IPS DF 6.9 (cell line): Measurements from ENCODE around the gene TMEM239.
"Not testable (repeated sequence)": the region's sequence is repeated elsewhere in the genome, so short reads cannot be mapped to it uniquely, and the experiment has no call there.

Experiments
- DNase-seq: peaks from one replicate; pipeline ENCODE4 v3.0.0-alpha.2; 2013; ENCODE audit warnings: low read depth, low spot score
- H3K27ac ChIP-seq: one replicate; pipeline ENCODE4 v1.5.1; 2013; ENCODE audit warnings: low read length, control low read depth
- H3K27me3 ChIP-seq: 2 replicates; pipeline ENCODE4 v1.6.1; 2013; ENCODE audit warnings: mild to moderate bottlenecking, low read length; ENCODE audit not compliant: control insufficient read depth, insufficient read depth
- H3K36me3 ChIP-seq: 2 replicates; pipeline ENCODE4 v1.6.1; 2013; ENCODE audit warnings: low read length; ENCODE audit not compliant: control insufficient read depth, insufficient read depth
- H3K4me1 ChIP-seq: 2 replicates; pipeline ENCODE4 v1.6.1; 2013; ENCODE audit warnings: low read length; ENCODE audit not compliant: control insufficient read depth, insufficient read depth
- H3K4me3 ChIP-seq: 2 replicates; pipeline ENCODE4 v1.5.1; 2013; ENCODE audit warnings: mild to moderate bottlenecking, low read length
- H3K9me3 ChIP-seq: 2 replicates; pipeline ENCODE4 v1.6.1; 2013; ENCODE audit warnings: low read length, inconsistent platforms; ENCODE audit not compliant: control insufficient read depth, insufficient read depth
- WGBS: extraction: QIAGEN DNeasy Blood & Tissue Kit; methylation state at CpG from one replicate; pipeline ENCODE4 v1.1.7; 2013; ENCODE audit warnings: mixed read lengths, missing lambda C conversion rate; ENCODE audit not compliant: insufficient read length, insufficient coverage; 5-methylcytosine and 5-hydroxymethylcytosine counted together

The TMEM239 gene

DNA sequence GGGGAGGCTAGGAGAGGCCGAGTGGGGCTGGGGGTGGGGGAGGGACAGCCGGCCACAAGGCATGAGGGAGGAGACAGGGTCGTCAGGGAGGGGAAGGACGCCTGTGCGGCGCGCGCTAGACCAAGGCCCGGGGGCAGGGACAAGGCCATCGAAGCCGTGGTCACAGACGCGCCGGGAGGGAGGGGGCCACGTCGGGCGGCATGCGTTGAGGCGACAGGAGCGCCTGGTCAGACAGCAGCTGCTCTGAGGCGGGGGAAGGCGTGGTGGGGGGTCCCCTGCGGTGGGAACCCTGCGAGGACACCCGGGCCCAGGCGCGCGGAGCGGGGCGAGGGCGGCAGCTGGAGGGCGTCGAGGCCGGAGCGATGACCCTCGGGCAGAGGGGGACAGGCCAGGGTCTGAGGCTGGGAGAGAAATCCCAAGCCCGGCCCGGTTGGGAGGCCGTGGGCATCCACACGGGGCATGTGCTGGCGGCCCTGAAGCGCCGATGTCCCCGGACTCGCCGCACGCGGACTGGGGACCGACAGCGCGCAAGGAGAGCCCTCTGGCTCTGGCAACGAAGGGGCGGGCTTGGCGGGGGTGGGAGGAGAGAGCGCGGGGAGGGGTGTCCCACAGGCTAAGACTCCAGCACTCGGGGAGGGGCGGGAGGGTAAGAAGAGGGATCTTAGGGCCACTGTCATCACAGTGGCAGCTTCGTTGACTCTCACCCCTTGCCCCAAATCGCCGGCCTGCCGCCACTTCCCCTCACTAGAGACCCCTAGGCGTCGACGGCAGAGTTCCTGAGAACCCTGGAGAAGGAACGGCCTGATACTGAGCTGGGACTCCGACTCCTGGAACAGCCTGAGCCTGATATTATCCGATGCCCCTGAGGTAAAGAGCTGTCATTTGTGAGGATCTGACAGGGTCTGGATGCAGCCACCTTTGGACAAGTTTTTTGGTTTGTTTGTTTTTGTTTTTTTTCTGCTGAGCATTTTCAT is 5.0 kb downstream of the TMEM239 start:
- DNase-seq, result no peak
- WGBS, result no CpG with 5 or more reads among the region's 68 CpGs
- H3K27me3 ChIP-seq, result peaks cover 3% of the 10 kb centered on the region; the same call in 1 of the 2 replicates

DNA sequence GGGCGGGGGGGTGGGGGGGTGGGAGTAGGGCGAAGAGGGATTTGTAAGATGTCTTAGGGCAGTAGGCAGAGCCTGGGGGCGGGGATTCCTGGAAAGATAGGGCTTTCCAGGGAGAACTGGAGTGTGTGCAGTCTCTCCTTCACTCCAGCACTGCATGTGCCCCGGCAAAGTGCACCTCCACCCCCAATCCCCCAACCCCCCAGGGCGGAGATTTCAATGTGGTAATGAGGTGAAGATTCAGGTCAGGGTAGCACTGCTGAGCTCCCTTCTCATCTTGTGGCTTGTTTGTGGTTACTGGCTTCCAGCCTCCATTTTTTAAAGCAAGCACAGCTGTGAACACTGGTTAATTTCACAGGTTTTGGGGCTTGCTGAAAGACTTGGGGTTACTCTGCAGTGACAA is 5.9 kb downstream of the TMEM239 start:
- no peak for DNase-seq

More for the DNA sequence above, 5.0 kb downstream of the TMEM239 start:
- H3K4me1 ChIP-seq, result peaks cover 3% of the 10 kb centered on the region
- no peaks in the 10 kb centered on the region for H3K36me3 ChIP-seq
- no peak overlapping the region for H3K27ac ChIP-seq
- no peaks in the 10 kb centered on the region for H3K9me3 ChIP-seq
- no peak overlapping the region for H3K4me3 ChIP-seq

DNA sequence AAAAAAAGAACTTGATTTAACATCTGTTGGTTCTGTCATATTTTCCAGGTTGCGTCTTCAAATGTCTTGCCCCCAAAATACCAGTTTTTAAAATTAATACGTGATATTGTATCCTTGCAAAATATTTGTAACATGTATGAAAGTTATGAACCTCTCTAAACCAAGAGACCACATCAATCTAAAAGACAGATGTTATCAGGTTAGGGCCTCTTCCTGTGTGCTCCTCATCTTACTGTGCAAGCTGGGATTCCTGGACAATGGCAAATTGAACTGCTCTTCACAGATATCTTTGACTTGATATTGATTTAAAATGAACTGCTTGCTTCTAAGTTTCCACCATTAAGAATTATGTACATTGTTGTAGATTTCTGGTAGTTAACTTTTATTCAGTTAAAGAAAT is 9.6 kb downstream of the TMEM239 start:
- WGBS, result no CpG with 5 or more reads among the region's 2 CpGs
- no peak overlapping the region for H3K4me3 ChIP-seq
- no peak for DNase-seq

More for the DNA sequence above, 5.9 kb downstream of the TMEM239 start:
- no CpG with 5 or more reads among the region's 5 CpGs for WGBS
- Histone ChIP-seq H3K4me3 (no peak overlapping the region), H3K36me3 (no peaks in the 10 kb centered on the region), H3K27ac (no peak overlapping the region), H3K9me3 (no peaks in the 10 kb centered on the region), H3K4me1 (peaks cover 3% of the 10 kb centered on the region), H3K27me3 (peaks cover 3% of the 10 kb centered on the region; the same call in 1 of the 2 replicates)

DNA sequence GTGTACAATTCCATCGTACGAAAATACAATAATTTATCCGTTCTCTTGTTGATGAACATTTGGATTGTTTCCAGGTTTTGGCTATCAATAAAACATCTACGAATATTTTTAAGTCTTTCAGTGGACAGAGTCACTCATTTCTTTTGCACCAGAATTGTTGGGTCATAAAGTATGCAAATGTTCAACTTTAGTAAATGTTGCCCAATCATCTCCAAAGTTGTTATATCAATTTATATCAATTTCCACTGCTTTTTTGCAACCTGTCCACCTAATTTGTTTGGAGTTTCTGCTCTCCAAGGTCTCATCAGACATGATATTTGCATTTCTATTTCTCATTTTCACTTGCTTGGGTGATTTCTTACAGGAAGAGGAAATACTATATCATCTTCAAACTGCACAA is 10.5 kb downstream of the TMEM239 start:
- H3K4me3 ChIP-seq, result no peak overlapping the region
- no peak overlapping the region for H3K27ac ChIP-seq
- H3K27me3 ChIP-seq, result peaks cover 1% of the 10 kb centered on the region; the same call in 1 of the 2 replicates
- no CpG with 5 or more reads among the region's 4 CpGs for WGBS
- H3K9me3 ChIP-seq, result no peaks in the 10 kb centered on the region
- no peak for DNase-seq
- H3K4me1 ChIP-seq, result no peaks in the 10 kb centered on the region; the same call in 1 of the 2 replicates
- no peaks in the 10 kb centered on the region for H3K36me3 ChIP-seq

More for the DNA sequence above, 9.6 kb downstream of the TMEM239 start:
- peaks cover 1% of the 10 kb centered on the region for H3K4me1 ChIP-seq
- H3K27ac ChIP-seq, result no peak overlapping the region
- H3K27me3 ChIP-seq, result peaks cover 1% of the 10 kb centered on the region; the same call in 1 of the 2 replicates
- no peaks in the 10 kb centered on the region for H3K9me3 ChIP-seq
- no peaks in the 10 kb centered on the region for H3K36me3 ChIP-seq

DNA sequence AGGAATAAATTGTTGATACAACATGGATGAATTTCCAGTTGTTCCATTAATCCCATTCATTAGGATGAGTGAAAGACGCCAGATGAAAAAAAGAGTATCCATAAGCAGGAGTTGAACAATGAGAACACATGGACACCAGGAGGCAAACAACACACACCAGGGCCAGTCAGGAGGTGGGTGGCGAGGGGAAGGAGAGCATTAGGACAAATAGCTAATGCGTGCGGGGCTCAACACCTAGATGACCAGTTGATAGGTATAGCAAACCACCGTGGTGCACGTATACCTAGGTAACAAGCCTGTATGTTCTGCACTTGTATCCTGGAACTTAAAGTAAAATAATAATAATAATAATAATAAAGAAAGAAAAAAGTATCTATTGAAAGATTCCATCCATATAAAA is 13.2 kb downstream of the TMEM239 start:
- WGBS, result no CpG with 5 or more reads among the region's 6 CpGs
- Histone ChIP-seq H3K27ac (no peak overlapping the region), H3K27me3 (no peaks in the 10 kb centered on the region), H3K4me1 (no peaks in the 10 kb centered on the region), H3K36me3 (no peaks in the 10 kb centered on the region), H3K9me3 (no peaks in the 10 kb centered on the region), H3K4me3 (no peak overlapping the region)
- no peak for DNase-seq

DNA sequence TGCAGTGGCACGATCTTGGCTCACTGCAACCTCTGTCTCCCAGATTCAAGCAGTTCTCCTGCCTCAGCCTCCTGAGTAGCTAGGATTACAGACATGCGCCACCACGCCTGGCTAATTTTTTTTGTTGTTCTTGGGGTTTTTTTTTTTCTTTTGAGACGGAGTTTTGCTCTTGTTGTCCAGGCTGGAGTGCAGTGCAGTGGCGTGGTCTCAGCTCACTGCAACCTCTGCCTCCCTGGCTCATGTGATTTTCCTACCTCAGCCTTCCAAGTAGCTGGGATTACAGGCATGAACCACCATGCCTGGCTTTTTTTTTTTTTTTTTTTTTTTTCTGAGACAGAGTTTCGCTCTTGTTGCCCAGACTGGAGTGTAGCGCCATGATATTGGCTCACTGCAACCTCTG is 15.0 kb downstream of the TMEM239 start:
- not testable (repeated sequence) for H3K4me1 ChIP-seq, H3K36me3 ChIP-seq, DNase-seq, H3K9me3 ChIP-seq, H3K27me3 ChIP-seq, H3K4me3 ChIP-seq, H3K27ac ChIP-seq
- no CpG with 5 or more reads among the region's 7 CpGs for WGBS

DNA sequence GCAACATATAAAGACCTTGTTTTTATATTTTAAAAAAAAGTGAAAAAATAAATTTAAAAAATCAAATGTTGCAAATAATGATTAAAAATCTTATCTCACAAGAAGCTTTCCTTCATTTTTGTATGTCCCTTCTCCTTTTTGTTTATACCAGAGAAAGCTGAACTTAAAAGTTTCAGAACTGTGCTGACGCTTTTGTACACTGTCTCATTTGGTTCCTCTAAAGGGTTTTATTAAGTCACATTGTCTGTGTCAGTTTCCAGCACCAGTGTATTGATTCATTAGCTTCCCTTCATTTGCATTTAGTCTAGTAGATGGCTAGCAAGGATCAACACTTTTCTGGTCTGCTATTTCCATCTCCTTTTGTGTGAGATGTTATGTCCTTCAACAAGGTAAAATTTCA is 17.6 kb downstream of the TMEM239 start:
- WGBS, result no CpG with 5 or more reads among the region's 1 CpG

DNA sequence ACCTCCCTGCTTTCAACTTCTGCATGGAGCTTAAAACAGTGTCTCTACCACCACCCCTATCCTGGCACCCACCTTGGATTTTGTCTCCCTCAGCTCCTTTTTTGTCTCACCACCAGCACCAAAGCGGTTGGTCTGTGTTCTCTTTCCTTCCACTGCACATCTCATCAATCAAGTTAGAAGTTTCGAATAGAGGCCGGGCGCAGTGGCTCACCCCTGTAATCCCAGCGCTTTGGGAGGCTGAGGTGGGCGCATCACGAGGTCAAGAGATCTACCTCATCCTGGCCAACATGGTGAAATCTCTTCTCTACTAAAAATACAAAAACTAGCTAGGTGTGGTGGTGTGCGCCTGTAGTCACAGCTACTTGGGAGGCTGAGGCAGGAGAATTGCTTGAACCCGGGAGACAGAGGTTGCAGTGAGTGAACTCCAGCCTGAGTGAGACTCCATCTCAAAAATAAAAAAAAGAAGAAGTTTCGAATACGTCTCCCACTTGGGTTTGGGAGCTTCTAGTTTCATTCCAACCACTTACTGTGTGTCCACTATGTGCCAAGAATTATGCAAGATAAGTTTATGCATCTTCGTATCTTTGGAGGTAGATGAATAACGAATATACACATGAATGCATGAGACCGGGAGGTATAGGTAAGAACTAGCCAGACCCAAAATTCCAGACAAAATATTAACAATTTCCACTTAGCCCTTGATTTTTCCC is 18.4 kb downstream of the TMEM239 start:
- Histone ChIP-seq H3K27ac (no peak overlapping the region), H3K27me3 (no peaks in the 10 kb centered on the region; the same call in 1 of the 2 replicates), H3K4me3 (no peak overlapping the region), H3K9me3 (no peaks in the 10 kb centered on the region), H3K4me1 (no peaks in the 10 kb centered on the region), H3K36me3 (peaks cover 5% of the 10 kb centered on the region; the same call in 1 of the 2 replicates)
- no CpG with 5 or more reads among the region's 14 CpGs for WGBS
- no peak for DNase-seq

More for the DNA sequence above, 17.6 kb downstream of the TMEM239 start:
- no peak for DNase-seq
- Histone ChIP-seq H3K4me1 (no peaks in the 10 kb centered on the region), H3K4me3 (no peak overlapping the region), H3K36me3 (peaks cover 5% of the 10 kb centered on the region; the same call in 1 of the 2 replicates), H3K9me3 (no peaks in the 10 kb centered on the region), H3K27me3 (no peaks in the 10 kb centered on the region), H3K27ac (no peak overlapping the region)

DNA sequence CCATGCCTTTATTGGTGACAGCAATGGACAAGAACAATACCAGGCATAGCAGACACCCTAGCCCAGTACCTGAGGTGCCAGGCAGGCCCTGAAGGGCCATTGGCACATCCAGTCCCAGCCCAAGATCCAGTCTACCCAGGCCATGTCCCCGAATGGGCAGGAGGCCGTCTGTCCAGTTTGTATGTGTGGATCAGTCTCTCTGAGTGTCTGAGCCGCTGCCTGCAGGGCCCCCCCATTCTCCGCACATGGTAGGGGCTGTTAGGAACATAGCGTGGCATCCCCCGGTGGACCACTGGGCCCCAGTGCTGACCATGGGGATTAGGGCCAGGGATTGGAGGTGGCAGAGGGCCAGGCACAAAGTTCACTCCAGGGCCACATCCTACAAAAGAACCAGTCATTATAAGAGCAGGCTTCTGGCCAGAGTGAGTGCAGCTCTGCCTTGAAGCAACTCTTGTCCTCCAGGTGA is 19.2 kb downstream of the TMEM239 start:
- Histone ChIP-seq H3K9me3 (no peaks in the 10 kb centered on the region), H3K4me1 (peaks cover 3% of the 10 kb centered on the region; the same call in 1 of the 2 replicates), H3K4me3 (no peak overlapping the region), H3K27ac (no peak overlapping the region), H3K36me3 (peaks cover 5% of the 10 kb centered on the region; the same call in 1 of the 2 replicates), H3K27me3 (no peaks in the 10 kb centered on the region; the same call in 1 of the 2 replicates)
- no peak for DNase-seq
- WGBS, result no CpG with 5 or more reads among the region's 6 CpGs

DNA sequence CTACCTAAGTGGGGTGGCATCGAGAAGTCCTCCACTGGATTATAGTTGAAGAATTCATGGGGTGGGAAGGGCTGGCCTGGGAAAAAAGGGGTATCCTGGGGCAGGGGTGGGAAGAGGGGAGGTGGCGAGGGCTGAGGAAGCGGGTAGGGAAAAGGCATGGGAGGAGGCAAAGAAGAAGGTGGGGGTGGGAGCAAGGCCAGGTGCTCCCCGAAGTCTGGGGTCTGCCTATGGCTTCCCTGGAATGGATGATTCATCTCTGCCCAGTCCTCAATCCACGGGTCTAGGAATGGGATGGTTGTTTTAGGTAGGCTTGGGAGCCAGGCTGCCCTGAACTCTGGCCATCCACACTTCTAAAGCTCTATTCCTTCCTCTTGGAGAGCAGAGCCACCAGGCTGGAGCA is 19.9 kb downstream of the TMEM239 start:
- DNase-seq, result no peak
- H3K4me1 ChIP-seq, result peaks cover 3% of the 10 kb centered on the region; the same call in 1 of the 2 replicates
- no peak overlapping the region for H3K27ac ChIP-seq
- peaks cover 5% of the 10 kb centered on the region; the same call in 1 of the 2 replicates for H3K36me3 ChIP-seq
- H3K9me3 ChIP-seq, result no peaks in the 10 kb centered on the region
- no peaks in the 10 kb centered on the region; the same call in 1 of the 2 replicates for H3K27me3 ChIP-seq
- no CpG with 5 or more reads among the region's 5 CpGs for WGBS
- H3K4me3 ChIP-seq, result no peak overlapping the region
